Stimulated activated CD4-positive, alpha-beta T cell treated with anti-CD3 and anti-CD28 coated beads, TNF-alpha, amount 100 ng/mL, for 48 hours (primary cell): ENCODE data around the gene ATP4B.

Experiments
- DNase-seq, 3 donors: peaks; one replicate each; pipeline ENCODE4 v3.0.0-alpha.2; 2020; ENCODE audit warnings: low read depth in 3 of 3

The ATP4B gene

GRCh38 chr13:113657851-113658741 lies at the start of gene ATP4B:
Gene ATP4B, minus strand, starts transcription at chr13:113658198. Its CDS starts 54 bp downstream, at chr13:113658144.
- no peak for DNase-seq

- no peak for DNase-seq
These were observed 14.1 kb upstream of the ATP4B start for GRCh38 chr13:113672002-113672651.

- no peak for DNase-seq
These were observed 13.3 kb upstream of the ATP4B start for GRCh38 chr13:113671066-113672001.

GRCh38 chr13:113670541-113670940 lies 12.5 kb upstream of the ATP4B start:
- DNase-seq: no peak

GRCh38 chr13:113669755-113670341 lies 11.8 kb upstream of the ATP4B start:
- no peak for DNase-seq

GRCh38 chr13:113669231-113669754 lies 11.3 kb upstream of the ATP4B start:
- no peak for DNase-seq

GRCh38 chr13:113668491-113668971 lies 10.5 kb upstream of the ATP4B start:
- DNase-seq: no peak

GRCh38 chr13:113667771-113668490 lies 9.9 kb upstream of the ATP4B start:
- DNase-seq: no peak

- DNase-seq: no peak
These were observed 9.1 kb upstream of the ATP4B start, which contains the start of gene GRK1 for GRCh38 chr13:113666951-113667701. Gene GRK1, plus strand, starts transcription at chr13:113667219. Its CDS starts 168 bp downstream, at chr13:113667387.

GRCh38 chr13:113666329-113666670 lies 8.3 kb upstream of the ATP4B start:
- no peak for DNase-seq

GRCh38 chr13:113665597-113666328 lies 7.8 kb upstream of the ATP4B start:
- no peak for DNase-seq

GRCh38 chr13:113664751-113665596 lies 7.0 kb upstream of the ATP4B start:
- DNase-seq: no peak

GRCh38 chr13:113663934-113664333 lies 5.9 kb upstream of the ATP4B start:
- DNase-seq: no peak

GRCh38 chr13:113661509-113661908 lies 3.5 kb upstream of the ATP4B start:
- DNase-seq: no peak

GRCh38 chr13:113660066-113660465 lies 2.1 kb upstream of the ATP4B start:
- DNase-seq: no peak

GRCh38 chr13:113659337-113659736 lies 1.3 kb upstream of the ATP4B start:
- DNase-seq: no peak

- DNase-seq: no peak
These were observed 838 bp upstream of the ATP4B start for GRCh38 chr13:113658836-113659235.
